Measurements from ENCODE around the gene VPS45. TPM values are rescaled to one million over a fixed set of nuclear protein-coding genes. Genes with fewer than 3 reads are reported as not detected.

Gene VPS45
- polyA plus RNA-seq, 3 donors = 36.0 to 41.9 (median 36.8) TPM

- no peaks in the 10 kb centered on the region for H3K36me3 ChIP-seq (replicated peaks in 1 of 2; ENCODE audit: control insufficient read depth in 1 of 2, insufficient read depth in 2 of 2, low read length in 2 of 2)
- DNase-seq = peak; percentile 79 to 91 (median 85)
- Mint-ChIP-seq H3K27me3 (ENCODE audit: low read depth in 3 of 3) (peaks cover 0 to 4% (median 0%) of the 10 kb centered on the region in 3 donors), H3K4me1 (peaks cover 47% of the 10 kb centered on the region), H3K27ac (peak overlapping the region; percentile 93 to 97 (median 95)), H3K4me3 (peak overlapping the region; percentile 56 to 85), H3K36me3 (peaks cover 5 to 8% of the 10 kb centered on the region in 2 donors), H3K9me3 (peaks cover 0 to 5% (median 3%) of the 10 kb centered on the region in 7 donors)
- peak overlapping the region; percentile 43 to 70 (median 47) for H3K4me3 ChIP-seq (replicated peaks in 1 of 3; ENCODE audit: low read depth in 2 of 3, low read length in 3 of 3)
- no peaks in the 10 kb centered on the region for H3K79me2 ChIP-seq (ENCODE audit: insufficient read depth, low read length)
- H3K27ac ChIP-seq (ENCODE audit: low read depth in 1 of 2, low read length in 2 of 2) = peak overlapping the region; percentile 82 to 88
- no peaks in the 10 kb centered on the region for H4K20me1 ChIP-seq (ENCODE audit: insufficient read depth, low read length)
- H3K27me3 ChIP-seq (ENCODE audit: control insufficient read depth in 2 of 2, insufficient read depth in 2 of 2, low read length in 2 of 2) = no peaks in the 10 kb centered on the region
- peaks cover 58% of the 10 kb centered on the region in 2 donors for H3K4me1 ChIP-seq (ENCODE audit: control insufficient read depth in 1 of 2, insufficient read depth in 2 of 2, low read length in 2 of 2)
- intact Hi-C loops (cut with micrococcal nuclease) = loop anchor here (5.0 to 10.0 kb wide), 4 partner anchors 48 to 292 kb away; partner anchors contain the start of genes ANP32E (in 1 of the 2), BOLA1 (in 1 of the 2) and MTMR11 (in 1 of the 2)
- H3K9me3 ChIP-seq (replicated peaks in 1 of 2; ENCODE audit: control insufficient read depth in 1 of 2, insufficient read depth in 1 of 2, low read length in 2 of 2) = no peaks in the 10 kb centered on the region
- H2AFZ ChIP-seq (ENCODE audit: insufficient read depth, low read depth, low read length, poor library complexity, severe bottlenecking) = peak overlapping the region; percentile 32
- peak overlapping the region; percentile 32 for H3K9ac ChIP-seq (ENCODE audit: insufficient read depth, low read length, poor library complexity, severe bottlenecking)
- 0% methylated on average over 3 of the region's 10 CpGs for WGBS (ENCODE audit: insufficient coverage)
- H3K4me2 ChIP-seq (replicated peaks; ENCODE audit: extremely low read depth, low read length, poor library complexity, severe bottlenecking) = peak overlapping the region; percentile 65
- TF ChIP-seq CTCF (IDR thresholded peaks at IDR 0.05) = peak; percentile 89
These were observed 119.4 kb downstream of the VPS45 start for GRCh38 chr1:150186789-150187559.

GRCh38 chr1:150187560-150187931, 120.0 kb downstream of the VPS45 start:
- Histone ChIP-seq H3K9me3 (replicated peaks in 1 of 2; ENCODE audit: control insufficient read depth in 1 of 2, insufficient read depth in 1 of 2, low read length in 2 of 2) (no peaks in the 10 kb centered on the region), H3K27ac (ENCODE audit: low read depth in 1 of 2, low read length in 2 of 2) (peak overlapping the region; percentile 82 to 88)

More at GRCh38 chr1:150187560-150187931, 120.0 kb downstream of the VPS45 start:
- Histone ChIP-seq H4K20me1 (ENCODE audit: insufficient read depth, low read length) (no peaks in the 10 kb centered on the region), H3K79me2 (ENCODE audit: insufficient read depth, low read length) (no peaks in the 10 kb centered on the region), H3K9ac (ENCODE audit: insufficient read depth, low read length, poor library complexity, severe bottlenecking) (no peak overlapping the region), H3K27me3 (ENCODE audit: control insufficient read depth in 2 of 2, insufficient read depth in 2 of 2, low read length in 2 of 2) (no peaks in the 10 kb centered on the region), H2AFZ (ENCODE audit: insufficient read depth, low read depth, low read length, poor library complexity, severe bottlenecking) (peak overlapping the region; percentile 32), H3K4me1 (ENCODE audit: control insufficient read depth in 1 of 2, insufficient read depth in 2 of 2, low read length in 2 of 2) (peaks cover 52% of the 10 kb centered on the region in 2 donors), H3K4me2 (replicated peaks; ENCODE audit: extremely low read depth, low read length, poor library complexity, severe bottlenecking) (peak overlapping the region; percentile 65), H3K36me3 (replicated peaks in 1 of 2; ENCODE audit: control insufficient read depth in 1 of 2, insufficient read depth in 2 of 2, low read length in 2 of 2) (no peaks in the 10 kb centered on the region), H3K4me3 (replicated peaks in 1 of 3; ENCODE audit: low read depth in 2 of 3, low read length in 3 of 3) (peak overlapping the region in 1 of 3 experiments; percentile 70)
- no peak for DNase-seq
- Mint-ChIP-seq H3K9me3 (peaks cover 0 to 5% (median 3%) of the 10 kb centered on the region in 7 donors), H3K27me3 (ENCODE audit: low read depth in 3 of 3) (peaks cover 0 to 4% (median 0%) of the 10 kb centered on the region in 3 donors), H3K27ac (peak overlapping the region; percentile 93 to 97 (median 95)), H3K4me1 (peaks cover 42% of the 10 kb centered on the region), H3K36me3 (peaks cover 5 to 11% of the 10 kb centered on the region in 2 donors), H3K4me3 (peak overlapping the region in 1 of 2 donors; percentile 85)
- peak; percentile 65 for TF ChIP-seq CTCF (IDR thresholded peaks at IDR 0.05)
- 6% methylated on average over 2 of the region's 3 CpGs for WGBS (ENCODE audit: insufficient coverage)
- intact Hi-C loops (cut with micrococcal nuclease) = loop anchor here (5.0 to 10.0 kb wide), 4 partner anchors 47 to 293 kb away; partner anchors contain the start of genes ANP32E (in 1 of the 2), BOLA1 (in 1 of the 2) and MTMR11 (in 1 of the 2)

All from CD14-positive monocyte (primary cell).